WTC11 (cell line): ENCODE data around the gene CRYBG3. TPM values are rescaled to one million over a fixed set of nuclear protein-coding genes. Genes with fewer than 3 reads are reported as not detected.

ENCODE experiments used
- ATAC-seq: fragments of 200-7000 bp; cut with Tn5 transposase; 2 replicates; pipeline ENCODE4 v1.10.0; 2021; ENCODE audit warnings: mild to moderate bottlenecking, moderate library complexity
- CTCF ChIA-PET: fragments of 300-600 bp; sonication (Branson Sonifier 250); formaldehyde crosslinking; loops from one replicate; lab custom pipeline; 2021; ENCODE audit warnings: antibody characterized with exemption; lab: Charles Lee
- POLR2A ChIA-PET: fragments of 350-600 bp; sonication (Branson Sonifier 250); formaldehyde crosslinking; loops from one replicate; lab custom pipeline; 2021; ENCODE audit warnings: antibody characterized with exemption; lab: Charles Lee
- DNase-seq: peaks from one replicate; pipeline ENCODE4 v3.0.0; 2021; ENCODE audit warnings: low spot score
- H3K27ac Mint-ChIP-seq: 2 replicates; pipeline ENCODE4 v1.8.0; 2021; ENCODE audit warnings: mixed read lengths
- H3K27me3 Mint-ChIP-seq: 2 replicates; pipeline ENCODE4 v1.8.0; 2021; ENCODE audit warnings: low read depth, mild to moderate bottlenecking, moderate library complexity, mixed read lengths
- H3K36me3 Mint-ChIP-seq: 2 replicates; pipeline ENCODE4 v1.8.0; 2021; ENCODE audit warnings: mixed read lengths
- H3K4me1 Mint-ChIP-seq: 2 replicates; pipeline ENCODE4 v1.8.0; 2022; ENCODE audit warnings: mixed read lengths
- H3K4me3 Mint-ChIP-seq: 2 replicates; pipeline ENCODE4 v1.8.0; 2021; ENCODE audit warnings: mild to moderate bottlenecking, moderate library complexity, mixed read lengths
- H3K9me3 Mint-ChIP-seq: 2 replicates; pipeline ENCODE4 v1.8.0; 2021; ENCODE audit warnings: mixed read lengths
- ATF3 ChIP-seq: sonication (generic); formaldehyde crosslinking; conservative IDR thresholded peaks from 2 replicates; pipeline ENCODE4 v1.8.1; 2022; ENCODE audit warnings: mild to moderate bottlenecking, missing genetic modification reagents
- ATF6 ChIP-seq: sonication (generic); formaldehyde crosslinking; IDR thresholded peaks from 2 replicates; pipeline ENCODE4 v1.8.1; 2023; ENCODE audit warnings: mild to moderate bottlenecking, missing genetic modification reagents
- CREM ChIP-seq: sonication (generic); formaldehyde crosslinking; IDR thresholded peaks from 2 replicates; pipeline ENCODE4 v1.8.1; 2022; ENCODE audit warnings: mild to moderate bottlenecking, missing genetic modification reagents, moderate library complexity
- E2F5 ChIP-seq: sonication (generic); formaldehyde crosslinking; IDR thresholded peaks from 2 replicates; pipeline ENCODE4 v1.8.1; 2022; ENCODE audit warnings: mild to moderate bottlenecking, moderate library complexity, missing genetic modification reagents
- FOXJ3 ChIP-seq: sonication (generic); formaldehyde crosslinking; IDR thresholded peaks from 2 replicates; pipeline ENCODE4 v1.9.0; 2021; ENCODE audit warnings: missing genetic modification reagents, mild to moderate bottlenecking, borderline replicate concordance
- FOXP1 ChIP-seq: sonication (generic); formaldehyde crosslinking; IDR thresholded peaks from 2 replicates; pipeline ENCODE4 v1.8.0; 2022; ENCODE audit warnings: missing genetic modification reagents, mild to moderate bottlenecking, moderate library complexity, borderline replicate concordance
- JAZF1 ChIP-seq: fragments of 250-450 bp; sonication (Bioruptor Pico); IDR thresholded peaks from 2 replicates; pipeline ENCODE4 v1.9.0; 2021; ENCODE audit warnings: moderate library complexity, mild to moderate bottlenecking, inconsistent platforms
- MLX ChIP-seq: sonication (generic); formaldehyde crosslinking; IDR thresholded peaks from 2 replicates; pipeline ENCODE4 v1.8.1; 2023; ENCODE audit warnings: mild to moderate bottlenecking, missing genetic modification reagents, moderate library complexity
- PRDM15 ChIP-seq: sonication (generic); formaldehyde crosslinking; IDR thresholded peaks from 2 replicates; pipeline ENCODE4 v1.8.0; 2022; ENCODE audit warnings: missing genetic modification reagents
- PRRX2 ChIP-seq: fragments of 250-450 bp; sonication (Bioruptor Pico); IDR thresholded peaks from 2 replicates; pipeline ENCODE4 v1.8.0; 2021; ENCODE audit warnings: mild to moderate bottlenecking
- SMAD3 ChIP-seq: sonication (generic); formaldehyde crosslinking; IDR thresholded peaks from 2 replicates; pipeline ENCODE4 v1.8.0; 2022; ENCODE audit warnings: missing genetic modification reagents, mild to moderate bottlenecking, borderline replicate concordance
- USF2 ChIP-seq: sonication (generic); formaldehyde crosslinking; IDR thresholded peaks from 2 replicates; pipeline ENCODE4 v1.8.1; 2023; ENCODE audit warnings: mild to moderate bottlenecking, missing genetic modification reagents, moderate library complexity
- ZBTB21 ChIP-seq: sonication (generic); formaldehyde crosslinking; IDR thresholded peaks from 2 replicates; pipeline ENCODE4 v1.8.1; 2023; ENCODE audit warnings: mild to moderate bottlenecking, missing genetic modification reagents, borderline replicate concordance
- ZNF232 ChIP-seq: sonication (generic); formaldehyde crosslinking; IDR thresholded peaks from 2 replicates; pipeline ENCODE4 v1.8.0; 2022; ENCODE audit warnings: mild to moderate bottlenecking, missing genetic modification reagents
- ZNF263 ChIP-seq: sonication (generic); formaldehyde crosslinking; IDR thresholded peaks from 2 replicates; pipeline ENCODE4 v1.8.1; 2022; ENCODE audit warnings: low read depth, mild to moderate bottlenecking, moderate library complexity, missing genetic modification reagents
- ZNF423 ChIP-seq: fragments of 250-450 bp; sonication (Bioruptor Pico); IDR thresholded peaks from 2 replicates; pipeline ENCODE4 v2.1.2; 2022; ENCODE audit warnings: mild to moderate bottlenecking, moderate library complexity
- ZNF671 ChIP-seq: fragments of 250-450 bp; sonication (Bioruptor Pico); IDR thresholded peaks from 2 replicates; pipeline ENCODE4 v1.8.0; 2021; ENCODE audit warnings: mild to moderate bottlenecking
- ZSCAN18 ChIP-seq: fragments of 250-450 bp; sonication (Bioruptor Pico); IDR thresholded peaks from 2 replicates; pipeline ENCODE4 v2.1.2; 2022; ENCODE audit warnings: mild to moderate bottlenecking, moderate library complexity
- total RNA-seq: library from RNA; stranded (reverse); gene quantifications from 3 replicates; pipeline ENCODE4 v1.2.3, GENCODE V29; 2021

The CRYBG3 gene
- total RNA-seq, 1 experiment from 2014 or later: 13.6 TPM

GRCh38 chr3:97990624-97991292 lies 168.9 kb downstream of the CRYBG3 start (continued):
- TF ChIP-seq ATF6 (no peak), USF2 (CRISPR knock-in tag) (no peak), ZNF232 (no peak), SMAD3 (CRISPR knock-in tag) (no peak), FOXP1 (CRISPR knock-in tag) (no peak), ATF3 (CRISPR knock-in tag) (no peak), ZNF263 (CRISPR knock-in tag) (no peak), CREM (CRISPR knock-in tag) (no peak), PRRX2 (CRISPR knock-in tag) (no peak), MLX (CRISPR knock-in tag) (no peak), FOXJ3 (CRISPR knock-in tag) (no peak), ZNF423 (no peak)

- Mint-ChIP-seq H3K9me3 (peaks cover 10% of the 10 kb centered on the region), H3K36me3 (no peaks in the 10 kb centered on the region), H3K4me3 (no peak overlapping the region), H3K27me3 (no peaks in the 10 kb centered on the region), H3K27ac (no peak overlapping the region), H3K4me1 (peaks cover 29% of the 10 kb centered on the region)
- ChIA-PET CTCF (no interaction called here), POLR2A (interaction anchor here (0.5 kb wide), 1 partner anchor 45 kb away, joined by 3 read pairs; no protein-coding TSS in a partner anchor)
- DNase-seq (no peak), ATAC-seq (no peak)
- TF ChIP-seq JAZF1 (no peak), ZNF671 (CRISPR knock-in tag) (no peak), ZBTB21 (no peak), PRDM15 (no peak), E2F5 (CRISPR knock-in tag) (no peak), FOXP1 (CRISPR knock-in tag) (no peak), ZSCAN18 (CRISPR knock-in tag) (no peak)
Measured at GRCh38 chr3:97991293-97991682, 169.5 kb downstream of the CRYBG3 start.
